ENCODE measurements around the gene NCAM2.

DNA sequence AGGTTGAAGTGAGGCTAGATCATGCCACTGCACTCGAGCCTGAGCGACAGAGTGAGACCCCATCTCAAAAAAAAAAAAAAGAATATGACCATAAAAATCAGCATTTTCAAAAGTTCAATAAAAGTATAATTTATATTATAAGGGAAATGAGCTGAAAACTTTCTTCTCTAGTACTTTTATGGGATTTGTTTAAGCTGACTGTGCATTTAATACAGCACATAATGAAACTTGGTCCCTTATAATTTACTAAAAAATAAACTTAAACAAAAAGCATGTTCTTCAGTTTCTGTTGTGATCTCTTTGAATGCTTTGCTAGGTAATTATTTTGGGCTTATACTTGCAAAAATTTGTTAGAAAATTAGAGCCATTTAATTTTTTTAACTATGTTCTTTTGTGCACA is 77.8 kb downstream of the NCAM2 start:
- no peak for TF ChIP-seq ARNT (IDR thresholded peaks at IDR 0.05)
- TF ChIP-seq BHLHE40 (IDR thresholded peaks at IDR 0.05; ENCODE audit: borderline replicate concordance): no peak
- no peak for TF ChIP-seq FOXA1 (IDR thresholded peaks at IDR 0.05)
- no peak for TF ChIP-seq SUZ12 (IDR thresholded peaks at IDR 0.05)
- no peak for TF ChIP-seq NFRKB (IDR thresholded peaks at IDR 0.05)
